Limb (tissue), 2 donors: ENCODE measurements around the gene SIMC1.
A peak's percentile ranks its signal among the peaks of the same experiment; 100 is the strongest.
"Not testable (repeated sequence)": the region's sequence is repeated elsewhere in the genome, so short reads cannot be mapped to it uniquely, and the experiment has no call there.

Experiments used
- DNase-seq, 2 donors: peaks; one replicate each; pipeline ENCODE4 v3.0.0-alpha.2; 2016; ENCODE audit errors: extremely low spot score in 2 of 2

SIMC1 gene

DNA sequence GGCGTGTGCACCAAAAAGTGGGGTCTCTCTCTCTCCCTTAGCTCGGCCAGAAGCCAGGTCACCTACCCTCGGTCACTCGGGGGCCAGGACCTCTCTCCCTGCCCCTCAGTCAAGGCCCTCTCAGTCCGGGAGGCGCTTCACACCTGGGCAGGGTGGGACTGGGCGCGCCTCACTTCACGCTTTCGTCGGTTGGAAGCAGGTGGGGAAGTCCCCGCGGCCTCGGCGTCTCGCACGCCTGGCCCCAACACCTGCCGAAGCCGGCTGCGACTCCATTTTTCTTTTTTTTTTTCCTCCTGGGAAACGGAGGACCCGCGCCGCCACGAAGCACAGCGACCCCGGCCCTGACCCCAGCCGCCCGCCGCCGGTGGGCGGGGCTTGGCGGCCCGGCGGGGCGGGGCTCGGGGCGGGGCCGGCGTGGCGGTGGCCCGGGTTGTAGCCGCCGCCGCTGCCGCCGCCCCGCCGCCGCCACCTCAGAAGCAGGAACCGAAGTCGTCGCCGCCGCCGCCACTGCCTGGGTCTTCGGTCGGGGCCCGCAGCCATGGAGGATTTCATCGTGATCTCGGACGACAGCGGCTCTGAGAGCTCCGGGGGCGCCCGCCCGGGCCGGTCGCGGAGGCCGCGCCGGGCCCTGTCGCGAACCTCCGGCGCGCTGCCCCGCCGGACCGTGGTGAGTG, at the start of gene SIMC1:
TSS of gene SIMC1 (plus strand) at position 454 of the 674 bp plus-strand sequence. CDS start at position 539, 85 bp downstream.
- peak in 1 of 2 donors; percentile 57 for DNase-seq

- no peak for DNase-seq
Measured at GRCh38 chr5:176188506-176189193, 49.6 kb upstream of the SIMC1 start.

DNA sequence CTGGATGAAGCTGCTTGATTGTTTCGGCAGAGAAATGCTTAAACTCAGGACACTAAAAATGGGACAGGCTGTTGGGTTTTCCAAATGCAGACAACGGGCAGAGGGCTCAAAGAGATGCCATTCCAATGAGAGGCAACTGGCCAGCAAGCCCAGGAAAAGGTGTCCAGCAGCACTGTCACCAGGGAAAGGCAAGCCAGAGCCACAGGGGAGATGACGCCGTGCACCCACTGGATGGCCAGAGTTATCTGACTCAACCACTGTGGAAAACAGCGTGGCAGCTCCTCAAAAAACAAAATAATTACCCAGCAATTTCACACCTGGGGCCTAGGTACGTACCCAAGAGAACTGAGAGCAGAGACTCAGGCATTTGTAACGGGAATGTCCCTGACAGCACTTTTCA, 48.4 kb upstream of the SIMC1 start:
- no peak for DNase-seq

DNA sequence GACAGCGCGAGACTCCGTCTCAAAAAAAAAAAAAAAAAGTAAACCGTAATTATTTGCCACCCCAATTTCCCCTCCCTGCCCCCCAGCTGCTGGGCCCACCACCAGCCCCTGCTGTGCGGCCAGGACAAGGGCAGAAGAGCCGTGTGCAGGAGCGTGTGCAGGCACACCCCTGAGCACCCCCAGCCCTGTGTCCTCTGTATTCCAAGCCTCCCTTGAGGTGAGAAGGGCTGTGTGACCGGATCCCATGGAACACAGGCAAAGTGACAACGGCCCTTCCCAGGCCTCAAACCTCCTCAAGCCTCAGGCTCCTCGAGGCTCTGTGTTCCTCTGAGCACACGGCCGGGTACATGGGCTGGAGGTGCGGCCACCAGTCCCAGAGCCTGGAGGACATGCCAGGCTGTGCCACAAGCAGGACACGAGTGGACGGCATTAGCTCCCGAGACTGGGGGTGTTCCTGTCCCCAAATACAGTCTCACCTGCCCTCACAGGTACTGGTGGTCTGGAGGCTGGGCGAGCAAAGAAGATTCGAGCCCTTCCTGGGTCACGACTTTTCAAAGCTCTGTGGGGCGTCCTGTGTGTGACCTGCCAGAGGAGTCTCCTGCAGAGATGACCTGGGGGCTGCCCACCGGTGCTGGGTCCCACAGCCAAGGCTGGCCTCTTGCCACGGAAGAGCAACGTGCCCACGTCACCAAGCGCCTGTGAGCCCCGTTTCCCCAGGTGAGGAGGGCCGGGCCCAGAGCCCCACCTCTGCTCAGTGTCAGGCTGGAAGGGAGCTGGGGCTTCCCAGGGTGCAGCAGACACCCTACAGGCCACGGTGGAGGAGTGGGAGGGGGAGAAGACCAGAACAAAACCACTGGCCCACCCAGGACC, 47.1 kb upstream of the SIMC1 start:
- DNase-seq: no peak

GRCh38 chr5:176192094-176192721, 46.0 kb upstream of the SIMC1 start:
- no peak for DNase-seq

DNA sequence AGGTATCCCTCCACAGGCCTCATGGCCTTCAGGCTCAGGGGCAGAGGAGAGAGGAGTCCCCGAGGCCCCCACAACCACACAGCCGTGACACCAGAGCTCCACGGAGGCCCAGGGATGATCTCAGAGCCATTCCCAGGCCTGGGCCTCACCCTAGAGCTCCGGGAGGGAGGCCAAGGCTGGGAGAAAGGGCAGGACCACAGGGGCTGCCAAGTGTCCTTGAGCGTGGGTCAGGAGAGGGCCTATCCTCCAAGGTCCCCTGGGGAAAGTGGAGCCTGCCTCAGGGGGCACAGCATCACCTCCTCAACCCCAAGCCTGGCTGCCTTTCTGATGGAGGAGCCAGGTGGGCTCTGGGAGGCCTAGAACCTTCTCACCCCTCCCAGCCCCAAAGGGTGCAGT, 45.5 kb upstream of the SIMC1 start:
- not testable (repeated sequence) for DNase-seq

DNA sequence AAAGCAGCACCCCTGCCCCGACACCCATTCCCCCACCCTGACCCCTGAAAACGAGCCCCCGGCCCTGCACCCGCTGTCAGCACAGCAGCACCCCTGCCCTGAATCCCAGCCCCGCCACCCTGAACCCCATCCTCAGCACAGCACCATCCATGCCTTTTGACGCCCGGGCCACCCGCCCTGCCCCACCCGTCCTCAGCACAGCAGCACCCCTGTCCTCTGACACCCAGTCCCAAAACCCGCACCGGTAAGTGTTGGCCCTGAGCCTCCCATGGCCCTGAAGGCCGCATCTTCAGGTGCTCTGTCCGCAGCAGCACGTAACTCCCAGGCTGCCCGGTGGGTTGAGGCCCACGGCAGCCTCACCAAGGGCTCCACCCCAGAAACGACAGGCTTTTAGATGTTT, 44.6 kb upstream of the SIMC1 start:
- DNase-seq: not testable (repeated sequence)

DNA sequence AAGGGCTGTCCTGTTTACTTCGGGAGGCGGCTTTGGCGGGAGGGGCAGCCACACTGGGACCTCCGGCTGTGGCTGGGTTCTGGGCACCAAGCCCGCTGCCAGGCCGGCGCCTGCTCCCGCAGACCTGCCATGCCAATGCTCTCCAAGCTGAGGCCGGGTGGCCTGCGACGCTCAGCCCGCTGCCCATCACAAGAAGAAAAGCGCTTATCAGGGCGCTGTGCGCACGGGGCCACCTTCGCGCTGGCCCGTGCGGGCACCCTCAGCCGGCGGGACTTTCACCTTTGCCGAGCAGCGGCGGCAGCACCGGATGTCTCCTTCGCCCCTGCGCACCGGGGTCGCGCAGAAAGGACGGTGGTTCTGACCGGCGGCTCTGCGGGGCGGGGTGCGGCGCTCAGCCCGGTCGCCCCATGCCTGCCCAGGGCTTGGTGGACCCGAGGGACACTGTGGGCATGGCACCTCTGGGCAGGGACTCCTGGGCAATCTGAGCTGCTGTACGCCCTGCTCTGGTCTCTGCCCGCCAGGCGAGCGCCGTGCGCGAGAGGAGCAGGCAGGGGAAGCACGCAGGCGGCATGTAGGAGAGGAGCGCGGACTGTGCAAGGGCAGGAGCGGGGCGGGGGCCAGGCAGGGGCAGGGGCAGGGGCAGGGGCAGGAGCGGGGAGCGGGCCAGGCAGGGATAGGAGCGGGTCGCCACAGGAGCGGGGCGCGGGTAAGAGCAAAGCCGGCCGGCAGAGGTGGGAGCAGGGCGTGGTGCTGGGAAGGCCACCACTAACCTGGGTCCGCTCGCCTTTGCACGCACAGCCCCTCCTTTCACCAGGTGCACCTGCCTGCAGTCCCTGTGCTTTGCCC, 43.8 kb upstream of the SIMC1 start:
- not testable (repeated sequence) for DNase-seq

DNA sequence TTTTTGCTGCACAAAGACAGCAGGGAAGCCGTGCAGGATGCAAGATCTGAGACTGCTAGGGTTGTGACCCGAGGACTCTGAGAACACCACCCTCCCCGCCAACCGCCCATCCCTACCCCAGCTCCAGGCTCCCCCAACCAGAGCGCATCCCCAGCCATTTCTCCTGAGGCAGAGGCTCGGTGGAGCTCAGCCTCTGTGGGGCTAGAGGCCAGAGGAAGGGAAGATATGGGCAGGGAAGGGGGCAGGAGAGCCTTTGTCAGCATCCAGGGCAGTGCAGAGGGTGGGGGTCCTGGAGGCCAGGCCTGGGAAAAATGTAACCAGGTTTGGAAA, 43.2 kb upstream of the SIMC1 start:
- DNase-seq: not testable (repeated sequence)

DNA sequence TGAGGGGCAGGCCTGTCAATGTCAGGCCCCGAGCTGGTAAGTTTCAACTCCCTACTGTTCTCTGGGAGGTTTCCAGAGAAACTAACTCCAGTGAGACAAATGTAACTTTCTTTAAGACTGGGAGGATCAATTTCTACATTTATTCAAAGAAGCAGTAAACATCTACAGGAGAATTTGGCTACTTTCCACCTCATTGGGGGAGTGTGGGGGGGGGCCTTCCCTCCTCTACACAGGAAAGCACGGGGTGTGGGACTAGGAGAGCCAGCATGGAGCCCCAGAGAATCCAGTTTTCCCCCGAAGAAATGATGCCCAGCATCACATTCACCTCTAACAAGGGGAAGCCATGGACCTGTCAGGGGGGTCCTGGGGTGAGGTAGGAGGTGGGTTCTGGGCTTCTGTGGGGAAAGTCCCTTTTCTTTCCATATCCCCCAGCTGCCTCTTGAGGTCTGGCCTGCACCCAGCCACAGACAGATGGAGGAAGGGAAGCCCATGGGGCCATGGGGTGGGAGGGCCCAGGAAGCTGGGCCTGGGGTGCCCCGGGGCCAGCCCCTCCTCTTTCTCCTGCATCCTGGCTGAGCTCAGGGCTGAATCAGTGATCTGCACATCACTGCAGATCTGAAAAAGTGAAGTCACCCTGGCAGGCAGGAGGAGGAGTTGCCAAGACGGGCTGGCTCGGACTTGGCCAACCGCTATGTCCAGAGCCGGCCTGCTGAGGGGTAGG, 42.6 kb upstream of the SIMC1 start:
- DNase-seq: not testable (repeated sequence)

GRCh38 chr5:176196781-176197180, 41.4 kb upstream of the SIMC1 start:
- not testable (repeated sequence) for DNase-seq

DNA sequence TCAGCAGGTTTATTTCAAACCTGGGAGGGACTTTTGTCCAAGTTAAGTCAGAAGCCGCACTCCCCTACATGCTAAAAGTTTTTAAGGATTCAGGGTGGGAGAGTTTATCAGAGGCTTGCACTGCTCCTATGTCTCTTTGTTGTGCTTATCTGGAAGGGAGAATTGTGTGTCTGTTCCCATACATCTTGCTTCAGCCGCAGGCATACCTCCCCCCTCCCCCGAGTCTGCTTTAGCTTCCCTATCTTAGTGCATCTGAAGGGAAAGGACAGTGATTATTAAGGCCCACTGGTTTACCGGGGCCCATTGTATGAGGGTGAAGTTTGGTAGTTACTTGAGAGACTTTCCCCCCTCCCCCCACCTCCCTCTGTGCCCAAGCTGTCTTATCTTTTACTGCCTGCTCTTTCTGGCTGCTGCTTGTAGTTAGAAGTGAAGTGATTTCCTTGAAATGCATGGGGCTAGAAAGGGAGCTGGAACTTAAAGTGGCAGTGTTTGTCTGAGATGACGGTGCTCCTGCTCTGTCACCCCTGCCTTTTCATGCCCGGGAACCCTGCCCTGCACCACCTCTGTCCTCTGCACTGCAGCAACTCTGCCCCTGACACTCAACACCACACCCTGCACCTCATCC, 40.9 kb upstream of the SIMC1 start:
- not testable (repeated sequence) for DNase-seq

GRCh38 chr5:176198299-176198698, 39.9 kb upstream of the SIMC1 start:
- not testable (repeated sequence) for DNase-seq

DNA sequence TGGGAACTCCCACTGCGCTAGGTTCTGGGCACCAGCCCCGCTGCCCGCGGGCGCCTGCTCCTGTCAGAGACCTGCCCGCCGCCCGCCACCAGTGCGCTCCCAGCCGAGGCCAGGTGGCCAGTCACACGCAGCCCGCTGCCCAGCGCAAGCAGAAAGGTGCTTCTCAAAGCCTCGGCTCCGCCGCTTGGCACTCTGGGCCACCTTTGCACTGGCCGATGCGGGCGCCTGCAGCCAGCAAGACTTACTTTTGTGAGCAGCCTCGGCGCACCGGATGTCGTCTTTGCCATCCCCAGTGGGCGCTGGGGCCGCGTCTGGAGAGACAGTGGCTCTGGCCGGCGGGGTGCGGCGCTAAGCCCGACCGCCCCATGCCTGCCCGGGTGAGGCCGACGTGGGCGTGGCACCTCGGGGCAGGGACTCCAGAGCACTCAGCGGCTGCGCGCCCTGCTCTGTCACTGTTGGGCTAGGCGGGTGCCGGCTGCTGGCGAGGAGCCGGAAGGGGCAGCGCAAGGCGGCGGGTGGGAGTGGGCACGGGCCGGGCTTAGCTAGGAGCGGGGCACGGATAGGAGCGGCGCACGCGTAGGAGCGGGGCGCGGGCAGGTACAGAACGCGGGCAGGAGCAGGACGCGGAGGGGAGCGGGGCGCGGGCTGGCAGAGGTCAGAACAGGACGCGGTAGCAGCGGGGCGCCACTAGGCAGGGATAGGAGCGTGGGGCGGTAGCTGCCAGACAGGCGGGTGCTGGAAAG, 39.1 kb upstream of the SIMC1 start:
- DNase-seq: not testable (repeated sequence)

DNA sequence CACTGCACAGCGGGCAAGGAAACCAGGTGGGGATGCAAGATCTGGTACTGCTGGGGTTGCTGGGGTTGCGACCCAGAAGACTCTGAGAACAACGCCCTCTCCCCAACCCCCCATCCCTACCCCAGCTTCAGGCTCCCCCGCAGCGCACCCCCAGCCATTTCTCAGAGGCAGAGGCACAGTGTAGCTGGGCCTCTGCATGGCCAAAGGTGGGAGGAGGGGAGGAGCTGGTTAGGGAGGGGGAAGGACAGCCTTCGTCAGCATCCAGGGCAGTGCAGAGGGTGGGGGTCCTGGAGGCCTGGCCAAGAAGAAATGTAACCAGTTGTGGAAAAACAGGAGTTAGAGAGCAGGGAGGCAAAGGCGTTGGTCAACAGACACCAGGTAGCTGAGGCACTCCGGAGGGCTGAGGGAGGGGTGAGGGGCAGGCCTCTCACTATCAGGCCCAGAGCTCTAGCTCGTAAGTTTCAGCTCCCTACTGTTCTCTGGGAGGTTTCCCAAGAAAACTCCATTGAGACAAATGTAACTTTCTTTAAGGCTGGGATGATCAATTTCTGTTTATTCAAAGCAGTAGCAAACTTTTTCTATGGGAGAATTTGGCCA, 38.3 kb upstream of the SIMC1 start:
- DNase-seq: not testable (repeated sequence)

DNA sequence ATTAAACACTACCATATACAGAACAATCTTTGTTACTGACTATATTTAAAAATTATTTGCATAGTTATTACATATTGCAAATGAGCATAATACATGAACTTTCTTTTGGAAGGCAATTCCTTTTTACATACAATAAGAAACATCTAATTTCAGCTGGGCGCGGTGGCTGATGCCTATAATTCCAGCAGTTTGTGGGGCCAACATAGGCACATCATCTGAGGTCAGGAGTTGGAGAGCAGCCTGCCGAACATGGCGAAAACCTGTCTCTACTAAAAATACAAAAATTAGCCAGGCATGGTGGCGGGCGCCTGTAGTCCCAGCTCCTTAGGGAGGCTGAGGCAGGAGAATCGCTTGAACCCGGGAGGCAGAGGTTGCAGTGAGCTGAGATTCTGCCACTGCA, 36.4 kb upstream of the SIMC1 start:
- no peak for DNase-seq

GRCh38 chr5:176203086-176203485, 35.1 kb upstream of the SIMC1 start:
- DNase-seq: no peak

DNA sequence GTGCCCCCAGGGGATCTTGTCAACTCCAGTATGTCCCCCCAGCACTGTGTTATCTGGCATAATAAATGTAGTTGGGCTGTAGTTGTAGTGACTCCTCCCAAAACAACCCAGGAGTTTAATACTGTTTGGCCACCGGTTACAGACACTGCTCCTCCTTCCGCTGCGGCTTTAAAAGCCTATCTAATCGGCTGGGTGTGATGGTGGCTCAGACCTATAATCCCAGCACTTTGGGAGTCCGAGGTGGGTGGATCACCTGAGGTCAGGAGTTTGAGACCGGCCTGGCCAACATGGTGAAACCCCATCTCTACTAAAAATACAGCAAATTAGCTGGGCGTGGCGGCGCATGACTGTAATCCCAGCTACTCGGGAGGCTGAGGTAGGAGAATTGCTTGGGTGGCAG, 34.7 kb upstream of the SIMC1 start:
- not testable (repeated sequence) for DNase-seq
